DMS153 treated with DMSO at 0.1 percent for 48 hours (cell line): ENCODE results near the gene RBM24.

ENCODE experiments used
- DNase-seq: peaks from one replicate; lab custom pipeline; 2025; ENCODE audit not compliant: unreplicated experiment; lab: John Stamatoyannopoulos, UW

Gene RBM24

GRCh38 chr6:17341117-17341805 lies 60.1 kb downstream of the RBM24 start:
- DNase-seq = no peak

- DNase-seq = no peak
Measured at GRCh38 chr6:17341891-17342290, 60.7 kb downstream of the RBM24 start.

GRCh38 chr6:17343215-17343614 lies 62.1 kb downstream of the RBM24 start:
- DNase-seq = no peak
